K562 (cell line): ENCODE data around the gene SLC16A12. TPM values are rescaled to one million over a fixed set of nuclear protein-coding genes. Genes with fewer than 3 reads are reported as not detected.

Source experiments
- ATAC-seq: fragments of 200-7000 bp; cut with Tn5 transposase; 3 replicates; pipeline ENCODE4 v1.9.1; 2020; ENCODE audit warnings: moderate library complexity
- BruUV-seq: library from RNA; stranded (reverse); fragments of 400-500 nt; replicated peaks from 2 replicates; lab custom pipeline; 2021; lab: Mats Ljungman, UMichigan
- CTCF ChIA-PET: fragments of 300-600 bp; formaldehyde crosslinking; extraction: SDS; loops from one replicate; lab custom pipeline; 2021; ENCODE audit warnings: low intra/inter-chr PET ratio; lab: Yijun Ruan, JAX
- POLR2A ChIA-PET: fragments of 300-600, 350-650 bp; sonication (Branson Sonifier 250); formaldehyde crosslinking; extraction: SDS; loops from one replicate; lab custom pipeline; 2021; ENCODE audit warnings: antibody characterized with exemption, inconsistent platforms; lab: Yijun Ruan, JAX
- DNase-seq, 4 experiments: peaks; one replicate each; pipeline versions ENCODE4 v3.0.0 to v3.0.0-alpha.2; 2011 to 2018; ENCODE audit warnings: low spot score in 3 of 4, mixed read lengths in 3 of 4; ENCODE audit errors: extremely low read depth in 1 of 4
- FAIRE-seq: peaks from 2 replicates; lab custom pipeline; 2011; peaks lifted over from hg19 to GRCh38; lab: Jason Lieb, UNC
- H2AFZ ChIP-seq: 2 replicates; pipeline ENCODE4 v1.6.0; 2011; ENCODE audit warnings: low read depth, low read length, control low read depth, inconsistent platforms
- H3K27ac ChIP-seq: fragments of 200-600 bp; 3 replicates; pipeline ENCODE4 v1.8.0; 2011; ENCODE audit warnings: low read depth, mild to moderate bottlenecking, control low read depth, inconsistent platforms, low read length, moderate library complexity, mixed read lengths; ENCODE audit errors: extremely low read depth
- H3K27me3 ChIP-seq, 2 experiments: fragments of 300-600 bp in 1 of 2; 2 replicates in 1 of 2; 3 replicates in 1 of 2; pipeline versions ENCODE4 v1.6.0 to v1.8.0; 2011; ENCODE audit warnings: inconsistent platforms in 2 of 2, low read length in 2 of 2, mild to moderate bottlenecking in 1 of 2, mixed read lengths in 1 of 2, moderate library complexity in 1 of 2; ENCODE audit not compliant: control insufficient read depth in 2 of 2, insufficient read depth in 2 of 2
- H3K36me3 ChIP-seq: fragments of 300-600 bp; 3 replicates; pipeline ENCODE4 v1.8.0; 2011; ENCODE audit warnings: mild to moderate bottlenecking, low read length, inconsistent platforms; ENCODE audit not compliant: control insufficient read depth, insufficient read depth
- H3K4me1 ChIP-seq, 2 experiments: fragments of 200-600 bp in 1 of 2; replicated peaks in 1 of 2; 2 replicates in 1 of 2; 3 replicates in 1 of 2; pipeline versions ENCODE4 v1.5.1 to v1.8.0; 2011; ENCODE audit warnings: inconsistent platforms in 2 of 2, low read length in 2 of 2, mild to moderate bottlenecking in 1 of 2, mixed read lengths in 1 of 2, moderate library complexity in 1 of 2; ENCODE audit not compliant: control insufficient read depth in 2 of 2, insufficient read depth in 2 of 2
- H3K4me2 ChIP-seq: 2 replicates; pipeline ENCODE4 v1.6.1; 2011; ENCODE audit warnings: low read length, control low read depth, inconsistent platforms, mixed read lengths; ENCODE audit not compliant: insufficient read depth
- H3K4me3 ChIP-seq: fragments of 200-600 bp; sonication (generic), shearing (Covaris generic); 2 replicates; pipeline ENCODE4 v1.5.1; 2016; ENCODE audit warnings: control low read depth, inconsistent platforms
- H3K79me2 ChIP-seq: fragments of 200-600 bp; 3 replicates; pipeline ENCODE4 v1.8.0; 2011; ENCODE audit warnings: low read length, inconsistent platforms; ENCODE audit not compliant: control insufficient read depth, insufficient read depth
- H3K9ac ChIP-seq, 2 experiments: 2 replicates each; pipeline versions ENCODE4 v1.6.0 to v1.6.1; 2011; ENCODE audit warnings: low read depth in 2 of 2, low read length in 2 of 2, control low read depth in 1 of 2, inconsistent platforms in 1 of 2, mild to moderate bottlenecking in 1 of 2, mixed read lengths in 1 of 2; ENCODE audit not compliant: insufficient read depth in 1 of 2
- H3K9me1 ChIP-seq: one replicate; pipeline ENCODE4 v1.6.0; 2011; ENCODE audit warnings: inconsistent platforms, mild to moderate bottlenecking, low read length, moderate library complexity; ENCODE audit not compliant: control insufficient read depth, insufficient read depth
- H3K9me3 ChIP-seq: replicated peaks from 2 replicates; pipeline ENCODE4 v1.5.1; 2011; ENCODE audit warnings: low read depth, low read length, inconsistent platforms; ENCODE audit not compliant: control insufficient read depth, insufficient read depth
- H4K20me1 ChIP-seq: replicated peaks from 2 replicates; pipeline ENCODE4 v1.6.1; 2011; ENCODE audit warnings: low read length, inconsistent platforms, mixed read lengths; ENCODE audit not compliant: control insufficient read depth, insufficient read depth
- BACH1 ChIP-seq: fragments of 200-800 bp; sonication (Bioruptor generic); IDR thresholded peaks from 2 replicates; pipeline ENCODE4 v1.6.1; 2016; ENCODE audit warnings: missing genetic modification characterization, missing compliant biosample characterization
- GATAD2A ChIP-seq: fragments of 450-650 bp; IDR thresholded peaks from 2 replicates; pipeline ENCODE4 v1.6.1; 2017
- GTF3C2 ChIP-seq: IDR thresholded peaks from 3 replicates; pipeline ENCODE4 v1.6.1; 2011; ENCODE audit warnings: borderline replicate concordance, mild to moderate bottlenecking, moderate library complexity; ENCODE audit not compliant: insufficient read length; ENCODE audit errors: extremely low read depth
- MCM3 ChIP-seq: fragments of 450-650 bp; IDR thresholded peaks from 2 replicates; pipeline ENCODE4 v1.6.1; 2016
- RREB1 ChIP-seq: fragments of 250-450 bp; sonication (Bioruptor Pico); IDR thresholded peaks from 2 replicates; pipeline ENCODE4 v1.4.0; 2020
- SIX5 ChIP-seq, 2 experiments: IDR thresholded peaks; 2 replicates each; pipeline ENCODE4 v1.6.1; 2011; ENCODE audit warnings: low read length in 2 of 2, borderline replicate concordance in 1 of 2, low read depth in 1 of 2, mild to moderate bottlenecking in 1 of 2, moderate library complexity in 1 of 2; ENCODE audit not compliant: insufficient read depth in 1 of 2
- ZBTB5 ChIP-seq: fragments of 450-650 bp; IDR thresholded peaks from 2 replicates; pipeline ENCODE4 v1.6.1; 2017; ENCODE audit warnings: antibody characterized with exemption
- ZNF175 ChIP-seq: fragments of 200-800 bp; sonication (Bioruptor generic); IDR thresholded peaks from 2 replicates; pipeline ENCODE4 v1.6.1; 2016; ENCODE audit warnings: low read depth, mild to moderate bottlenecking, missing genetic modification characterization, missing compliant biosample characterization
- ZSCAN29 ChIP-seq: fragments of 450-650 bp; IDR thresholded peaks from 2 replicates; pipeline ENCODE4 v1.6.1; 2017
- ZZZ3 ChIP-seq: fragments of 450-650 bp; IDR thresholded peaks from 2 replicates; pipeline ENCODE4 v1.6.1; 2016; ENCODE audit warnings: antibody characterized with exemption, mild to moderate bottlenecking, moderate library complexity
- WGBS: fragments of 100-300 bp; shearing (Covaris generic); methylation state at CpG from one replicate; pipeline ENCODE4 v1.1.6; 2016; ENCODE audit warnings: low coverage, mixed read lengths; ENCODE audit not compliant: insufficient coverage; ENCODE audit errors: missing lambda C conversion rate; 5-methylcytosine and 5-hydroxymethylcytosine counted together
- in situ Hi-C: fragments of 300-500 bp; cut with MboI; formaldehyde crosslinking; loops from 4 replicates; pipeline ENCODE4 v1.15.0; 2018; ENCODE audit warnings: inconsistent platforms, mixed read lengths
- intact Hi-C: fragments of 100-400 bp; cut with micrococcal nuclease; formaldehyde crosslinking; loops from 2 replicates; pipeline ENCODE4 v1.14.2; 2022
- polyA plus RNA-seq, 8 experiments: library from polyadenylated mRNA; depleted of rRNA in 4 of 8; stranded (reverse) in 5 of 8; unstranded in 3 of 8; fragments of >200 nt; fragmentation: Nextera tagmentation in 2 of 8; fragmentation: Illumina TruSeq in 1 of 8; extraction: Ambion mirVana in 2 of 8; extraction: Trizol in 1 of 8; gene quantifications; 2 replicates each; pipeline versions ENCODE4 v1.2.1 to v1.2.3, GENCODE V29; 2011 to 2014; ENCODE audit warnings: inconsistent platforms in 1 of 8, missing spikeins in 1 of 8
- total RNA-seq, 7 experiments: library from RNA; depleted of rRNA in 6 of 7; stranded (reverse); fragments of >200 nt in 6 of 7; fragmentation: Illumina TruSeq in 2 of 7; extraction: Trizol in 2 of 7; gene quantifications; 2 replicates each; pipeline versions ENCODE4 v1.2.1 to v1.2.3, GENCODE V29; 2011 to 2021; ENCODE audit warnings: low replicate concordance in 1 of 7

The SLC16A12 gene
- total and polyA plus RNA-seq, 9 of the 15 experiments (the other 6 are each of a cell fraction or from before 2014, with no cell fraction given) = not detected

GRCh38 chr10:89524279-89524678 is 11.1 kb downstream of the SLC16A12 start:
- DNase-seq (no peak), FAIRE-seq (no peak), ATAC-seq (no peak)
- 2% methylated on average over 7 of the region's 7 CpGs for WGBS
- CTCF ChIA-PET = no interaction called here
- H3K27me3 ChIP-seq = 0 out of 5 replicates have a peak, but pooled peaks cover 0 to 3% of the 10 kb centered on the region in 2 experiments
- H3K4me1 ChIP-seq = no peaks in the 10 kb centered on the region
- H3K4me2 ChIP-seq = no peak overlapping the region
- in situ Hi-C loops = no loop called here
- no peaks in the 10 kb centered on the region for H3K9me1 ChIP-seq
- POLR2A ChIA-PET = interaction anchor here (1.0 kb wide), 1 partner anchor 31 kb away, joined by 3 read pairs; no protein-coding TSS in a partner anchor
- no TSS peak for BruUV-seq
- H4K20me1 ChIP-seq = no peaks in the 10 kb centered on the region
- no peak overlapping the region for H3K4me3 ChIP-seq
- H2AFZ ChIP-seq = no peak overlapping the region
- H3K27ac ChIP-seq = no peak overlapping the region
- H3K79me2 ChIP-seq = no peaks in the 10 kb centered on the region
- H3K9me3 ChIP-seq = no peaks in the 10 kb centered on the region
- intact Hi-C loops = no loop called here
- H3K36me3 ChIP-seq = no peaks in the 10 kb centered on the region
- no peak for TF ChIP-seq BACH1 (tag)
- TF ChIP-seq ZSCAN29 = no peak
- TF ChIP-seq ZZZ3 = no peak
- no peak for TF ChIP-seq GATAD2A
- TF ChIP-seq ZNF175 = no peak
- TF ChIP-seq RREB1 (CRISPR knock-in tag) = no peak
- no peak for TF ChIP-seq GTF3C2
- no peak for TF ChIP-seq SIX5 (IDR thresholded peaks at IDR 0.05; ENCODE audit: borderline replicate concordance in 1 of 2, insufficient read depth in 1 of 2, low read depth in 1 of 2, low read length in 2 of 2)
- no peak for TF ChIP-seq MCM3
- no peak for TF ChIP-seq ZBTB5
- H3K9ac ChIP-seq = no peak overlapping the region
